HCT116 (cell line): ENCODE results near the gene SDF2L1. TPM values are rescaled to one million over a fixed set of nuclear protein-coding genes. Genes with fewer than 3 reads are reported as not detected.

Source experiments
- ATAC-seq: fragments of 200-7000 bp; cut with Tn5 transposase; 2 replicates; pipeline ENCODE4 v1.9.1; 2020; ENCODE audit warnings: mild to moderate bottlenecking, moderate library complexity
- Bru-seq: library from RNA; stranded (reverse); fragments of 400-500 nt; gene quantifications from one replicate; lab custom pipeline; 2021; lab: Mats Ljungman, UMichigan
- BruChase-seq, 2 experiments: library from RNA; stranded (reverse); fragments of 400-500 nt; gene quantifications; one replicate each; lab custom pipeline; 2021; lab: Mats Ljungman, UMichigan
- BruUV-seq: library from RNA; stranded (reverse); fragments of 400-500 nt; replicated peaks from 2 replicates; lab custom pipeline; 2021; lab: Mats Ljungman, UMichigan
- CTCF ChIA-PET: fragments of 300-600 bp; sonication (Branson Sonifier 250); formaldehyde crosslinking; loops from one replicate; lab custom pipeline; 2021; ENCODE audit warnings: antibody characterized with exemption; lab: Charles Lee
- POLR2A ChIA-PET: fragments of 300-600, 350-600 bp; sonication (Branson Sonifier 250); formaldehyde crosslinking; loops from one replicate; lab custom pipeline; 2021; ENCODE audit warnings: antibody characterized with exemption; lab: Charles Lee
- RAD21 ChIA-PET, 2 experiments: fragments of 300-600 bp; sonication (Branson Sonifier 250); formaldehyde crosslinking; loops; one replicate each; lab custom pipeline; 2023; ENCODE audit warnings: low total read pairs in 2 of 2; ENCODE audit not compliant: uncharacterized antibody in 2 of 2, unreplicated experiment in 2 of 2, low non-redundant PET in 1 of 2; lab: Charles Lee
- DNase-seq: peaks from one replicate; pipeline ENCODE4 v3.0.0-alpha.2; 2010; ENCODE audit warnings: low read depth, low spot score
- H2AFZ ChIP-seq: fragments of 200-600 bp; shearing (Covaris generic), sonication (generic); 2 replicates; pipeline ENCODE4 v1.6.1; 2017; ENCODE audit warnings: low read depth, mixed run types, mixed read lengths, antibody characterized with exemption, low read length; ENCODE audit not compliant: poor library complexity, severe bottlenecking
- H3K27ac ChIP-seq: 2 replicates; pipeline ENCODE4 v1.5.1; 2012; ENCODE audit warnings: low read depth, low read length
- H3K27me3 ChIP-seq: fragments of 200-600 bp; sonication (generic); 2 replicates; pipeline ENCODE4 v1.6.1; 2016; ENCODE audit warnings: mixed run types, low read length, mixed read lengths; ENCODE audit not compliant: insufficient read depth
- H3K36me3 ChIP-seq, 2 experiments: fragments of 200-500 bp in 1 of 2; fragments of 200-600 bp in 1 of 2; sonication (Bioruptor generic) in 1 of 2; sonication (generic) in 1 of 2; 2 replicates each; pipeline versions ENCODE4 v1.5.1 to v1.6.1; 2014 to 2016; ENCODE audit warnings: low read length in 2 of 2, inconsistent platforms in 1 of 2, mixed read lengths in 1 of 2, mixed run types in 1 of 2; ENCODE audit not compliant: insufficient read depth in 2 of 2, control insufficient read depth in 1 of 2
- H3K4me1 ChIP-seq, 2 experiments: fragments of 200-600 bp in 1 of 2; sonication (generic) in 1 of 2; 2 replicates each; pipeline versions ENCODE4 v1.5.1 to v1.6.1; 2012 to 2017; ENCODE audit warnings: low read length in 2 of 2, inconsistent platforms in 1 of 2, mild to moderate bottlenecking in 1 of 2, mixed read lengths in 1 of 2, mixed run types in 1 of 2, moderate library complexity in 1 of 2; ENCODE audit not compliant: insufficient read depth in 2 of 2, control insufficient read depth in 1 of 2
- H3K4me2 ChIP-seq: fragments of 200-600 bp; sonication (generic); 2 replicates; pipeline ENCODE4 v1.6.1; 2017; ENCODE audit warnings: mixed run types, low read length, mixed read lengths
- H3K4me3 ChIP-seq, 2 experiments: fragments of 200-600 bp in 1 of 2; sonication (generic) in 1 of 2; replicated peaks in 1 of 2; 2 replicates each; pipeline ENCODE4 v1.5.1; 2011 to 2016; ENCODE audit warnings: low read length in 2 of 2, control low read depth in 1 of 2, low read depth in 1 of 2, mild to moderate bottlenecking in 1 of 2, mixed read lengths in 1 of 2, mixed run types in 1 of 2
- H3K79me2 ChIP-seq: fragments of 200-600 bp; sonication (generic); 2 replicates; pipeline ENCODE4 v1.6.1; 2017; ENCODE audit warnings: mild to moderate bottlenecking, mixed run types, low read length, moderate library complexity, mixed read lengths; ENCODE audit not compliant: insufficient read depth
- H3K9ac ChIP-seq: fragments of 200-600 bp; sonication (generic); 2 replicates; pipeline ENCODE4 v1.6.1; 2016; ENCODE audit warnings: low read length, mixed read lengths
- H3K9me2 ChIP-seq: fragments of 200-600 bp; sonication (generic), shearing (Covaris generic); 2 replicates; pipeline ENCODE4 v1.6.1; 2017; ENCODE audit warnings: mixed run types, mild to moderate bottlenecking, moderate library complexity; ENCODE audit not compliant: insufficient read depth
- H3K9me3 ChIP-seq, 2 experiments: fragments of 200-500 bp in 1 of 2; fragments of 200-600 bp in 1 of 2; sonication (Bioruptor generic) in 1 of 2; sonication (generic) in 1 of 2; 2 replicates each; pipeline ENCODE4 v1.6.1; 2014 to 2017; ENCODE audit warnings: low read length in 2 of 2, mixed read lengths in 2 of 2, inconsistent platforms in 1 of 2, low read depth in 1 of 2, mild to moderate bottlenecking in 1 of 2, mixed run types in 1 of 2, moderate library complexity in 1 of 2; ENCODE audit not compliant: control insufficient read depth in 1 of 2, insufficient read depth in 1 of 2
- H4K20me1 ChIP-seq: fragments of 200-600 bp; sonication (generic), shearing (Covaris generic); 2 replicates; pipeline ENCODE4 v1.6.1; 2017; ENCODE audit warnings: mixed run types, mild to moderate bottlenecking, moderate library complexity; ENCODE audit not compliant: insufficient read depth
- CBX3 ChIP-seq: IDR thresholded peaks from 2 replicates; pipeline ENCODE4 v1.6.1; 2012; ENCODE audit warnings: low read depth
- CEBPB ChIP-seq: IDR thresholded peaks from 2 replicates; pipeline ENCODE4 v1.6.1; 2012; ENCODE audit warnings: low read depth
- EGR1 ChIP-seq: IDR thresholded peaks from 2 replicates; pipeline ENCODE4 v1.6.1; 2012; ENCODE audit warnings: low read depth
- ELF1 ChIP-seq: IDR thresholded peaks from 2 replicates; pipeline ENCODE4 v1.6.1; 2012; ENCODE audit warnings: low read depth, borderline replicate concordance
- EZH2phosphoT487 ChIP-seq: fragments of 200-600 bp; IDR thresholded peaks from 2 replicates; pipeline ENCODE4 v1.6.1; 2018; ENCODE audit warnings: antibody characterized with exemption, borderline replicate concordance
- FOSL1 ChIP-seq: IDR thresholded peaks from 2 replicates; pipeline ENCODE4 v1.6.1; 2012; ENCODE audit warnings: low read depth
- JUND ChIP-seq: IDR thresholded peaks from 2 replicates; pipeline ENCODE4 v1.6.1; 2012
- POLR2AphosphoS5 ChIP-seq: IDR thresholded peaks from 2 replicates; pipeline ENCODE4 v1.6.1; 2011; ENCODE audit warnings: mild to moderate bottlenecking, low read depth, low read length, moderate library complexity
- SIN3A ChIP-seq: IDR thresholded peaks from 2 replicates; pipeline ENCODE4 v1.6.1; 2012; ENCODE audit warnings: low read depth
- SRF ChIP-seq: IDR thresholded peaks from 2 replicates; pipeline ENCODE4 v1.6.1; 2012; ENCODE audit warnings: low read depth
- intact Hi-C: fragments of 100-400 bp; cut with micrococcal nuclease; formaldehyde crosslinking; loops from 2 replicates; pipeline ENCODE4 v1.10.0; 2022
- long read RNA-seq: library from polyadenylated mRNA; unstranded; transcript quantifications from one replicate; pipeline ENCODE4 v2.0.0, GENCODE V29; 2021; ENCODE audit not compliant: unreplicated experiment
- polyA plus RNA-seq: library from polyadenylated mRNA; unstranded; fragments of >200 nt; gene quantifications from 2 replicates; pipeline ENCODE4 v1.2.1, GENCODE V29; 2012; ENCODE audit warnings: missing spikeins
- total RNA-seq: library from RNA; stranded (reverse); gene quantifications from one replicate; pipeline ENCODE4 v1.2.1, GENCODE V29; 2021; ENCODE audit not compliant: unreplicated experiment
- TF ChIP-seq, protein P1 (sequence below): IDR thresholded peaks from 2 replicates; pipeline ENCODE4 v1.6.1; 2012
- TF ChIP-seq, protein P2 (sequence below), 3 experiments: fragments of 200-600 bp in 1 of 3; sonication (generic) in 1 of 3; IDR thresholded peaks in 2 of 3; conservative IDR thresholded peaks in 1 of 3; 2 replicates each; pipeline ENCODE4 v1.5.1; 2012 to 2017; ENCODE audit warnings: low read depth in 2 of 3, low read length in 2 of 3, antibody characterized with exemption in 1 of 3, borderline replicate concordance in 1 of 3, control low read depth in 1 of 3, mild to moderate bottlenecking in 1 of 3, mixed read lengths in 1 of 3, mixed run types in 1 of 3, moderate library complexity in 1 of 3; ENCODE audit not compliant: insufficient read depth in 1 of 3
- TF ChIP-seq, protein P3 (sequence below): IDR thresholded peaks from 2 replicates; pipeline ENCODE4 v1.6.1; 2011; ENCODE audit warnings: mild to moderate bottlenecking, low read length, moderate library complexity; ENCODE audit not compliant: insufficient replicate concordance; ENCODE audit errors: extremely low read depth
- TF ChIP-seq, protein P4 (sequence below): IDR thresholded peaks from 2 replicates; pipeline ENCODE4 v1.6.1; 2012

The SDF2L1 gene, protein sequence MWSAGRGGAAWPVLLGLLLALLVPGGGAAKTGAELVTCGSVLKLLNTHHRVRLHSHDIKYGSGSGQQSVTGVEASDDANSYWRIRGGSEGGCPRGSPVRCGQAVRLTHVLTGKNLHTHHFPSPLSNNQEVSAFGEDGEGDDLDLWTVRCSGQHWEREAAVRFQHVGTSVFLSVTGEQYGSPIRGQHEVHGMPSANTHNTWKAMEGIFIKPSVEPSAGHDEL
- total RNA-seq: 86.2 TPM
- 66.8 and 101 TPM in 2 replicates for polyA plus RNA-seq
- Bru-seq, nascent RNA: percentile 76 among the genes with signal in this experiment
- BruChase-seq, experiment 1, labeled RNA remaining after a 6-hour chase: percentile 86 among the genes with signal in this experiment
- percentile 86 among the genes with signal in this experiment for BruChase-seq, experiment 2, labeled RNA remaining after a 2-hour chase
- long read RNA-seq, transcript SDF2L1-201 (3 exons, 865 nt): major isoform, 98 of 111 reads
- long read RNA-seq, partial matches to known transcripts: 1 of 111 reads
- long read RNA-seq, other reads (novel, unspliced or antisense): 11 of 111 reads

DNA sequence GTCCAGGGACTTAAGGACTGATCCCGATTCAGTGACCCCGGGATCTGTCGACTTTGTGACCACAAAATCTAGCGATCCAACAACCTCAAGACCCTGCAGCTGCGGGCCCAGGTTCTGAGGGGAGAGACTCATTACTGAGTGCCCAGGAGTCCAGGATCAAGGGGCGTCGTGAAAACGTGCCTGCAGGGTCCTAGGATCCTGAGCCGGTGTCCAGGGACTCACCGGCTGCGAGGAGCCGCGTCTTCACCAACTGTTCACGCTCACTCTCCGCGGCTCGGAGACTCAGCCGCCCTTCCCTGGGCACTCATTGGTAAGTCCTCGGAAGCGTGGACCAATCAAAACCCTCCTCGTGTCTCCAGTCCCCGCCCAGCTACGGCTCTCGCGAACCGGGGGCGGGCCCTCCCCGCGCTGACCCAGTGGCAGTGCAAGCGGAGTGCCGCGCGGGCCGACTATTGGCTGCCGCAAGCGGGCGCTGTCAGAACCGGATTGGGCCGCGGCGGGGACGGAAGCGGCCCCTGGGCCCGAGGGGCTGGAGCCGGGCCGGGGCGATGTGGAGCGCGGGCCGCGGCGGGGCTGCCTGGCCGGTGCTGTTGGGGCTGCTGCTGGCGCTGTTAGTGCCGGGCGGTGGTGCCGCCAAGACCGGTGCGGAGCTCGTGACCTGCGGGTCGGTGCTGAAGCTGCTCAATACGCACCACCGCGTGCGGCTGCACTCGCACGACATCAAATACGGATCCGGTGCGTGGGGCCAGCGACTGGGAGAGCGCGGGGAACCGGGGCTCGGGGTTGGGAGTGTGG lies at the start of gene SDF2L1:
SDF2L1 (plus strand) TSS at position 514 of the 795 bp plus-strand sequence; CDS start at position 549, 35 bp downstream.
- H3K4me1 ChIP-seq: peaks cover 12 to 35% of the 10 kb centered on the region in 2 experiments
- intact Hi-C loops: loop anchor here (2.0 kb wide), 1 partner anchor 75 kb away; the partner anchor contains the start of gene UBE2L3
- peak within 1 kb of the TSS; percentile 94 for H3K4me2 ChIP-seq
- DNase-seq (peak; percentile 96), ATAC-seq (peak; percentile 92)
- H3K9me2 ChIP-seq: no peaks in the 10 kb centered on the region
- peak within 1 kb of the TSS; percentile 81 for H3K27ac ChIP-seq
- peak within 1 kb of the TSS; percentile 97 for H3K9ac ChIP-seq
- H3K36me3 ChIP-seq: peaks cover 3 to 10% of the 10 kb centered on the region in 2 experiments; a peak in 2 of 4 replicates
- RAD21 ChIA-PET: interaction anchor here (0.6 to 1.2 kb wide), 3 partner anchors 13 to 39 kb away, joined by 3 to 7 read pairs (median 3); no protein-coding TSS in a partner anchor
- H3K9me3 ChIP-seq: no peaks in the 10 kb centered on the region
- no peak within 1 kb of the TSS for H2AFZ ChIP-seq
- H3K79me2 ChIP-seq: peaks cover 21% of the 10 kb centered on the region; the same call in 1 of the 2 replicates
- CTCF ChIA-PET: interaction anchor here (0.8 to 3.7 kb wide), 12 partner anchors 10 to 540 kb away, joined by 3 to 103 read pairs (median 5); partner anchors contain the start of genes CCDC116 and YDJC
- H3K27me3 ChIP-seq: no peaks in the 10 kb centered on the region
- no TSS peak for BruUV-seq
- POLR2A ChIA-PET: interaction anchor here (0.6 to 3.3 kb wide), 11 partner anchors 9 to 69 kb away, joined by 3 to 43 read pairs (median 4); partner anchors contain the start of genes CCDC116, PPIL2 and YDJC
- H4K20me1 ChIP-seq: peaks cover 5% of the 10 kb centered on the region; the same call in 1 of the 2 replicates
- peak within 1 kb of the TSS; percentile 88 to 93 for H3K4me3 ChIP-seq
- TF ChIP-seq, protein P1, sequence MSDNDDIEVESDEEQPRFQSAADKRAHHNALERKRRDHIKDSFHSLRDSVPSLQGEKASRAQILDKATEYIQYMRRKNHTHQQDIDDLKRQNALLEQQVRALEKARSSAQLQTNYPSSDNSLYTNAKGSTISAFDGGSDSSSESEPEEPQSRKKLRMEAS: peak; percentile 65
- TF ChIP-seq FOSL1 (no peak), CBX3 (no peak), SIN3A (peak; percentile 81), EZH2phosphoT487 (no peak), JUND (no peak), CEBPB (no peak), POLR2AphosphoS5 (peak; percentile 72), ELF1 (no peak), SRF (no peak), EGR1 (no peak)
- TF ChIP-seq, protein P2, sequence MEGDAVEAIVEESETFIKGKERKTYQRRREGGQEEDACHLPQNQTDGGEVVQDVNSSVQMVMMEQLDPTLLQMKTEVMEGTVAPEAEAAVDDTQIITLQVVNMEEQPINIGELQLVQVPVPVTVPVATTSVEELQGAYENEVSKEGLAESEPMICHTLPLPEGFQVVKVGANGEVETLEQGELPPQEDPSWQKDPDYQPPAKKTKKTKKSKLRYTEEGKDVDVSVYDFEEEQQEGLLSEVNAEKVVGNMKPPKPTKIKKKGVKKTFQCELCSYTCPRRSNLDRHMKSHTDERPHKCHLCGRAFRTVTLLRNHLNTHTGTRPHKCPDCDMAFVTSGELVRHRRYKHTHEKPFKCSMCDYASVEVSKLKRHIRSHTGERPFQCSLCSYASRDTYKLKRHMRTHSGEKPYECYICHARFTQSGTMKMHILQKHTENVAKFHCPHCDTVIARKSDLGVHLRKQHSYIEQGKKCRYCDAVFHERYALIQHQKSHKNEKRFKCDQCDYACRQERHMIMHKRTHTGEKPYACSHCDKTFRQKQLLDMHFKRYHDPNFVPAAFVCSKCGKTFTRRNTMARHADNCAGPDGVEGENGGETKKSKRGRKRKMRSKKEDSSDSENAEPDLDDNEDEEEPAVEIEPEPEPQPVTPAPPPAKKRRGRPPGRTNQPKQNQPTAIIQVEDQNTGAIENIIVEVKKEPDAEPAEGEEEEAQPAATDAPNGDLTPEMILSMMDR (IDR thresholded peaks at IDR 0.05 in 2 of 3, conservative IDR thresholded peaks at IDR 0.05 in 1 of 3; ENCODE audit: borderline replicate concordance in 1 of 3, insufficient read depth in 1 of 3, low read depth in 2 of 3, low read length in 2 of 3): no peak
- TF ChIP-seq, protein P3, sequence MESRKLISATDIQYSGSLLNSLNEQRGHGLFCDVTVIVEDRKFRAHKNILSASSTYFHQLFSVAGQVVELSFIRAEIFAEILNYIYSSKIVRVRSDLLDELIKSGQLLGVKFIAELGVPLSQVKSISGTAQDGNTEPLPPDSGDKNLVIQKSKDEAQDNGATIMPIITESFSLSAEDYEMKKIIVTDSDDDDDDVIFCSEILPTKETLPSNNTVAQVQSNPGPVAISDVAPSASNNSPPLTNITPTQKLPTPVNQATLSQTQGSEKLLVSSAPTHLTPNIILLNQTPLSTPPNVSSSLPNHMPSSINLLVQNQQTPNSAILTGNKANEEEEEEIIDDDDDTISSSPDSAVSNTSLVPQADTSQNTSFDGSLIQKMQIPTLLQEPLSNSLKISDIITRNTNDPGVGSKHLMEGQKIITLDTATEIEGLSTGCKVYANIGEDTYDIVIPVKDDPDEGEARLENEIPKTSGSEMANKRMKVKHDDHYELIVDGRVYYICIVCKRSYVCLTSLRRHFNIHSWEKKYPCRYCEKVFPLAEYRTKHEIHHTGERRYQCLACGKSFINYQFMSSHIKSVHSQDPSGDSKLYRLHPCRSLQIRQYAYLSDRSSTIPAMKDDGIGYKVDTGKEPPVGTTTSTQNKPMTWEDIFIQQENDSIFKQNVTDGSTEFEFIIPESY: peak; percentile 15
- TF ChIP-seq, protein P4, sequence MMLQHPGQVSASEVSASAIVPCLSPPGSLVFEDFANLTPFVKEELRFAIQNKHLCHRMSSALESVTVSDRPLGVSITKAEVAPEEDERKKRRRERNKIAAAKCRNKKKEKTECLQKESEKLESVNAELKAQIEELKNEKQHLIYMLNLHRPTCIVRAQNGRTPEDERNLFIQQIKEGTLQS: no peak
